Duodenal mucosa (tissue), 2 donors: ENCODE results near the gene TMEM9.

Source experiments
- H3K27ac ChIP-seq: one replicate; pipeline ENCODE4 v1.7.0; 2013; ENCODE audit warnings: low read depth, low read length
- H3K27me3 ChIP-seq, 2 donors: one replicate each; pipeline ENCODE4 v1.7.0; 2013; ENCODE audit warnings: low read length in 2 of 2, control low read depth in 1 of 2; ENCODE audit not compliant: insufficient read depth in 2 of 2, control insufficient read depth in 1 of 2
- H3K36me3 ChIP-seq, 2 donors: one replicate each; pipeline ENCODE4 v1.7.0; 2013; ENCODE audit warnings: low read length in 2 of 2, control low read depth in 1 of 2; ENCODE audit not compliant: insufficient read depth in 2 of 2, control insufficient read depth in 1 of 2
- H3K4me1 ChIP-seq, 2 donors: one replicate each; pipeline ENCODE4 v1.7.0; 2013; ENCODE audit warnings: low read length in 2 of 2, control low read depth in 1 of 2; ENCODE audit not compliant: insufficient read depth in 2 of 2, control insufficient read depth in 1 of 2
- H3K4me3 ChIP-seq, 2 donors: one replicate each; pipeline ENCODE4 v1.7.0; 2013; ENCODE audit warnings: low read length in 2 of 2, low read depth in 1 of 2
- H3K9ac ChIP-seq, 2 donors: one replicate each; pipeline ENCODE4 v1.7.0; 2013; ENCODE audit warnings: low read length in 2 of 2, low read depth in 1 of 2
- H3K9me3 ChIP-seq, 2 donors: one replicate each; pipeline ENCODE4 v1.7.0; 2013; ENCODE audit warnings: low read length in 2 of 2, control low read depth in 1 of 2; ENCODE audit not compliant: control insufficient read depth in 1 of 2

Gene TMEM9

DNA sequence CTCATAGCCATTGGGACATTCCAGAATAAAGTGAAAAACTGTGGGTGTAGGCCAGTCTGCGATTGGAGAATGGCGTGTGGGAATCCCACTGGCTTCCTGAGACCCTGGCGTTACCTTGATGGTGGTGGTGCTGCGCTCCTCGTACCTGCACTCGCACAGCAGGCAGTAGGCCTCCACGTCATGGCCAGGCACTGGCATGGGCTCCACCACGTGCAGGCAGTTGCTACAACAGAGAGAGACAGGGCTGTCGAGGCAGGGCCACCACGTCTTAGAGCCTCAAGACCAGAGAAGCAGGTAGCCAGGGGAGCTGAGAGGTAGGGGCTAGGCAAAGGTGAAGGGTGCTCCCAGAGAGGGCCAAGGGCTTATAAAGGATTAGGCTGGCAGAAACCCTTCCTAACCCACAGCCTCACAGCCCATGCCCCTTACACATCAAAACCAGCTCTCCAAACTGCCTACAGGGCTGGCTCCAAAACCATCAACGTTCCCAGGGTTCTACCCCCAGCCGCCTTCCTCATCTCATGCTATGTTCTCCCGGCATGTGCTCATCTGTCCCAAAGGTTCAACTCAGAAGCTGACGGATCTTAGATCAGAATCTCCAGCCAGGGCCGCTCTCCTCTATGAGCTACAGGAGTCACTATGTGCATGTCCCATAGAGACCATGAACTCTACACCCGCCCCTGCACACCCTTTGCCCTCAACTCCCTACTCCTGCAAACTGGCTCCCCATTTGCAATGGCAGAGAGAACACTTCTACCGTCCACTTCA, 7.5 kb downstream of the TMEM9 start:
- no peak overlapping the region for H3K27ac ChIP-seq
- no peak overlapping the region for H3K9ac ChIP-seq
- H3K36me3 ChIP-seq: peaks cover 12 to 63% of the 10 kb centered on the region in 2 donors
- no peaks in the 10 kb centered on the region for H3K27me3 ChIP-seq
- no peaks in the 10 kb centered on the region for H3K9me3 ChIP-seq
- H3K4me1 ChIP-seq: peaks cover 0 to 6% of the 10 kb centered on the region in 2 donors
- no peak overlapping the region for H3K4me3 ChIP-seq

DNA sequence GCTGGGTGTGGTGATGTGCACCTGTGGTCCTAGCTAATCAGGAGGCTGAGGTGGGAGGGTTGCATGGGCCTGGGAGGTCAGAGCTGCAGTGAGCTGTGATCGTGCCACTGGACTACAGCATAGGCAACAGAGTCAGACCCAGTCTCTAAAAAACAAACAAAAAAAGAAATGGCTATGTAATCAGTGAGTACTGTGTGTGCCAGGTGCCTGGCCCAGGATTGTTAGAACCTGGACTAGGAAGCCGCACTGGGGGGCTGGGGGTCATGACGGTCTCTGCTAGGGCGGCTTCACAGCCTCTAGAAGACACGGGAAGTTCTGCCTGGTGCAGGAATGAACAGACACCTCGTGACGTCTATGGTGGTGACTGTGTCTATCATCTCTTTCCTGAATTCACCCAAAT, 8.5 kb downstream of the TMEM9 start:
- peaks cover 0 to 5% of the 10 kb centered on the region in 2 donors for H3K4me1 ChIP-seq
- no peak overlapping the region for H3K4me3 ChIP-seq
- peaks cover 18 to 72% of the 10 kb centered on the region in 2 donors for H3K36me3 ChIP-seq
- H3K9ac ChIP-seq: no peak overlapping the region
- H3K9me3 ChIP-seq: no peaks in the 10 kb centered on the region
- H3K27ac ChIP-seq: no peak overlapping the region
- H3K27me3 ChIP-seq: no peaks in the 10 kb centered on the region

- peaks cover 18 to 73% of the 10 kb centered on the region in 2 donors for H3K36me3 ChIP-seq
- H3K27ac ChIP-seq: no peak overlapping the region
- H3K4me1 ChIP-seq: no peaks in the 10 kb centered on the region
- H3K9ac ChIP-seq: no peak overlapping the region
- no peak overlapping the region for H3K4me3 ChIP-seq
- no peaks in the 10 kb centered on the region for H3K9me3 ChIP-seq
- no peaks in the 10 kb centered on the region for H3K27me3 ChIP-seq
These were observed 9.1 kb downstream of the TMEM9 start for GRCh38 chr1:201145132-201145531.

GRCh38 chr1:201144701-201145100, 9.6 kb downstream of the TMEM9 start:
- H3K4me3 ChIP-seq: no peak overlapping the region
- H3K4me1 ChIP-seq: no peaks in the 10 kb centered on the region
- peaks cover 18 to 71% of the 10 kb centered on the region in 2 donors for H3K36me3 ChIP-seq
- no peak overlapping the region for H3K27ac ChIP-seq
- no peaks in the 10 kb centered on the region for H3K27me3 ChIP-seq
- no peaks in the 10 kb centered on the region for H3K9me3 ChIP-seq
- no peak overlapping the region for H3K9ac ChIP-seq

DNA sequence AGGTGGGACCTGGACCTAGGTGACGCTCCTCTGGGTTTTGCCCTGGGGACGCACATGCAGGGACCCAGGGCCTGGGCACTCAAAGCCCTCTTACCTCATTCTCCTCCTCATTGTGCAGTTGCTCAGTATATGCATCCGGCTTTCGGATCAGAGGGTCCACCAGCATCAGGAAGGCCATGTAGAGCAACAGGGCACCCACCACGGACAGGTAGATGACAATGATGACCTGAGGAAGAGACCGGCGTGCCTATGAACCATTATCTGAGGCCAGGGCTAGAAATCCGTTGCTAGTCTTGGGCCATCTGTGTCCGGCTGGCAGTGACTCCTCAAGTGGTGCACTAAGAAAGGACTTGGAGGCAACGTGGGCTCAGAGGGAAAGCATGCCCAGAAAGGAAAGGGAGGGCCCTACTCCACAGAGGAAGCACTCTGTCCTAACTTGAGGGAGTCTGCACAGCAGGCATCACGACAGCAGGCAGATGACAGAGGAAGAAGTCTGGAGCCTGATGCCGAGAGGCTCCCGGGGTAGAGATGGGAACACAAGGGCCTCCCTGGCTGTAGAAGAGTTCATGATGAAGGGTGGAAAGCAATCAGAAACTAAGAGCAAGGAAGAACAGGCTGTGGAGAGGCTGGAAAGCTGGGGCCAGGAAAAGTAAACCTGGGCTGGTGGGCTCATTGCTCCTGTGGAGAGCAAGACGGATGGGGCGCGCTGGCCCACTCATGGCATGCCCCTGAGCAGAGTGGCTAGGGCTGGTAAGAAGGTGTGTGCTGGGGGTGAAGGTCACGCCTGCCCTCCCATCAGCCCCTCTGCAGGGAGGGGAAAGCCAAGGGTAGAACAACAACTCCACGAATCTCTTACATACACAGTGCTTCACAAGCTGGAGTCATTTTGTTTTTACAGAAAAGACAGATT, 10.3 kb downstream of the TMEM9 start:
- Histone ChIP-seq H3K27ac (no peak overlapping the region), H3K27me3 (no peaks in the 10 kb centered on the region), H3K4me3 (no peak overlapping the region), H3K9ac (no peak overlapping the region), H3K4me1 (no peaks in the 10 kb centered on the region), H3K9me3 (no peaks in the 10 kb centered on the region), H3K36me3 (peaks cover 18 to 76% of the 10 kb centered on the region in 2 donors)

GRCh38 chr1:201142849-201143725, 11.2 kb downstream of the TMEM9 start:
- H3K9me3 ChIP-seq: no peaks in the 10 kb centered on the region
- no peak overlapping the region for H3K27ac ChIP-seq
- no peak overlapping the region for H3K9ac ChIP-seq
- no peak overlapping the region for H3K4me3 ChIP-seq
- H3K36me3 ChIP-seq: peaks cover 18 to 75% of the 10 kb centered on the region in 2 donors
- H3K4me1 ChIP-seq: no peaks in the 10 kb centered on the region
- no peaks in the 10 kb centered on the region for H3K27me3 ChIP-seq

- Histone ChIP-seq H3K36me3 (peaks cover 18 to 74% of the 10 kb centered on the region in 2 donors), H3K9ac (no peak overlapping the region), H3K4me1 (no peaks in the 10 kb centered on the region), H3K27ac (no peak overlapping the region), H3K27me3 (no peaks in the 10 kb centered on the region), H3K9me3 (no peaks in the 10 kb centered on the region), H3K4me3 (no peak overlapping the region)
These were observed 12.0 kb downstream of the TMEM9 start for GRCh38 chr1:201142011-201142848.

DNA sequence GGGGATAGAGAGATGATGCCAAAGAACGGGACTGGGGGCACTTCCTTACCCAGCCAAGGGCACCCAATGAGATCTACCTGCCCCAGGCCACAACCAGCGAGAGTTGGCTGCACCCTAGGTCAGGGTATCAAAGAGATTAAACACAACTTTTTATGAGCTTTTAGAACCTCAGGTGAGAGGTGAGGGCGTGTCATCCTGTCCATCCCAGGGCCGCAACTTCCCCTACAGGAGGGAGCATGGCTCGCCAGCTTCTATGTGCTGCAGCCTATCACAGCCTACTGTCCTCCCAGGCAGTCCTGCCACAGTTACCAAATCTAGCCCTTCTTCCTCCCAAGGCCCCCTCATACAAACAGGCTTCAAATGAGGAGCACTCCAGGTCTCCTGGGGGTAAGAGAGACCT, 12.9 kb downstream of the TMEM9 start:
- Histone ChIP-seq H3K27me3 (no peaks in the 10 kb centered on the region), H3K9ac (no peak overlapping the region), H3K36me3 (peaks cover 18 to 68% of the 10 kb centered on the region in 2 donors), H3K4me3 (no peak overlapping the region), H3K9me3 (no peaks in the 10 kb centered on the region), H3K27ac (no peak overlapping the region), H3K4me1 (no peaks in the 10 kb centered on the region)

GRCh38 chr1:201140941-201141260, 13.4 kb downstream of the TMEM9 start:
- Histone ChIP-seq H3K9ac (no peak overlapping the region), H3K27me3 (no peaks in the 10 kb centered on the region), H3K27ac (no peak overlapping the region), H3K4me1 (no peaks in the 10 kb centered on the region), H3K9me3 (no peaks in the 10 kb centered on the region), H3K36me3 (peaks cover 17 to 66% of the 10 kb centered on the region in 2 donors), H3K4me3 (no peak overlapping the region)
